CD4-positive, CD25-positive, alpha-beta regulatory T cell (primary cell): ENCODE measurements around the gene FLNB. TPM values are rescaled to one million over a fixed set of nuclear protein-coding genes. Genes with fewer than 3 reads are reported as not detected.

ENCODE experiments used
- ATAC-seq, 2 donors: fragments of 150-1000 bp; cut with Tn5 transposase; one replicate each; pipeline ENCODE4 v1.10.0; 2021; ENCODE audit warnings: low read depth in 2 of 2, moderate number of reproducible peaks in 2 of 2, moderate library complexity in 1 of 2
- DNase-seq, 3 donors: peaks; one replicate each; pipeline versions ENCODE4 v3.0.0 to v3.0.0-alpha.2; 2012 to 2022; ENCODE audit warnings: mixed read lengths in 1 of 3
- H3K27ac ChIP-seq: one replicate; pipeline ENCODE4 v1.7.0; 2013; ENCODE audit warnings: mild to moderate bottlenecking, low read length; ENCODE audit not compliant: insufficient read depth, poor library complexity, severe bottlenecking
- H3K27me3 ChIP-seq: one replicate; pipeline ENCODE4 v1.7.0; 2013; ENCODE audit warnings: low read length; ENCODE audit not compliant: control insufficient read depth, insufficient read depth
- H3K36me3 ChIP-seq: one replicate; pipeline ENCODE4 v1.7.0; 2013; ENCODE audit warnings: mild to moderate bottlenecking, low read length, moderate library complexity; ENCODE audit not compliant: control insufficient read depth, insufficient read depth
- H3K4me1 ChIP-seq: 2 replicates; pipeline ENCODE4 v1.7.0; 2013; ENCODE audit warnings: mild to moderate bottlenecking, low read length; ENCODE audit not compliant: insufficient read depth, control insufficient read depth, poor library complexity, severe bottlenecking
- H3K4me3 ChIP-seq: one replicate; pipeline ENCODE4 v1.7.0; 2013; ENCODE audit warnings: low read depth, mild to moderate bottlenecking, low read length, moderate library complexity
- H3K9me3 ChIP-seq, 2 experiments: 1 replicate in 1 of 2; 2 replicates in 1 of 2; pipeline ENCODE4 v1.7.0; 2013; ENCODE audit warnings: low read length in 2 of 2, mild to moderate bottlenecking in 1 of 2, moderate library complexity in 1 of 2; ENCODE audit not compliant: control insufficient read depth in 2 of 2
- H3K27ac Mint-ChIP-seq, 3 donors: one replicate each; pipeline ENCODE4 v1.8.0; 2020 to 2022; ENCODE audit warnings: mild to moderate bottlenecking in 3 of 3, mixed read lengths in 3 of 3, moderate library complexity in 2 of 3
- H3K27me3 Mint-ChIP-seq: one replicate; pipeline ENCODE4 v1.8.0; 2022; ENCODE audit warnings: mild to moderate bottlenecking, mixed read lengths
- H3K36me3 Mint-ChIP-seq: one replicate; pipeline ENCODE4 v1.8.0; 2020; ENCODE audit warnings: mixed read lengths
- H3K4me1 Mint-ChIP-seq, 4 donors: one replicate each; pipeline ENCODE4 v1.8.0; 2020 to 2022; ENCODE audit warnings: mixed read lengths in 4 of 4, mild to moderate bottlenecking in 1 of 4
- H3K4me3 Mint-ChIP-seq, 4 donors: one replicate each; pipeline ENCODE4 v1.8.0; 2020 to 2022; ENCODE audit warnings: mild to moderate bottlenecking in 4 of 4, mixed read lengths in 4 of 4, moderate library complexity in 3 of 4
- H3K9me3 Mint-ChIP-seq, 7 donors: one replicate each; pipeline ENCODE4 v1.8.0; 2020 to 2022; ENCODE audit warnings: mixed read lengths in 7 of 7, mild to moderate bottlenecking in 3 of 7, moderate library complexity in 2 of 7
- polyA plus RNA-seq, 4 donors: library from polyadenylated mRNA; unstranded; fragments of 300-500 nt; fragmentation: Illumina TruSeq; gene quantifications; one replicate each; pipeline ENCODE4 v1.2.3, GENCODE V29; 2021
- total RNA-seq: library from RNA; stranded (reverse); gene quantifications from one replicate; pipeline ENCODE4 v1.2.3, GENCODE V29; 2022

FLNB gene
- total and polyA plus RNA-seq, 5 donors from 2014 or later: 8.9 to 40.8 (median 14.5) TPM

DNA sequence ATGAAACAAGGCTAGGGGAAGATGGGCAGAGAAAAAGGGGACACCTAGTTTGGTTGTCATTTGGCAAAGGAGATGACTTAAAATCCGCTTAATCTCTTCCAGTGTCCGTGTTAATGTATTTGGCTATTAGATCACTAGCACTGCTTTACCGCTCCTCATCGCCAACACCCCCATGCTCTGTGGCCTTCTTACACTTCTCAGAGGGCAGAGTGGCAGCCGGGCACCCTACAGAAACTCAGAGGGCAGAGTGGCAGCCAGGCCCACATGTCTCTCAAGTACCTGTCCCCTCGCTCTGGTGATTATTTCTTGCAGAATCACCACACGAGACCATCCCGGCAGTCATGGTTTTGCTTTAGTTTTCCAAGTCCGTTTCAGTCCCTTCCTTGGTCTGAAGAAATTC is 162.9 kb downstream of the FLNB start:
- no peak overlapping the region for H3K4me3 Mint-ChIP-seq
- Histone ChIP-seq H3K27ac (no peak overlapping the region), H3K36me3 (peaks cover 2% of the 10 kb centered on the region), H3K4me3 (no peak overlapping the region), H3K9me3 (no peaks in the 10 kb centered on the region), H3K27me3 (no peaks in the 10 kb centered on the region), H3K4me1 (no peaks in the 10 kb centered on the region)
- ATAC-seq (no peak), DNase-seq (no peak)
- peaks cover 18% of the 10 kb centered on the region for H3K36me3 Mint-ChIP-seq
- no peaks in the 10 kb centered on the region for H3K4me1 Mint-ChIP-seq
- H3K27ac Mint-ChIP-seq: peak overlapping the region in 2 of 3 donors; percentile 57 to 76
- no peaks in the 10 kb centered on the region for H3K9me3 Mint-ChIP-seq
- H3K27me3 Mint-ChIP-seq: peaks cover 2% of the 10 kb centered on the region

DNA sequence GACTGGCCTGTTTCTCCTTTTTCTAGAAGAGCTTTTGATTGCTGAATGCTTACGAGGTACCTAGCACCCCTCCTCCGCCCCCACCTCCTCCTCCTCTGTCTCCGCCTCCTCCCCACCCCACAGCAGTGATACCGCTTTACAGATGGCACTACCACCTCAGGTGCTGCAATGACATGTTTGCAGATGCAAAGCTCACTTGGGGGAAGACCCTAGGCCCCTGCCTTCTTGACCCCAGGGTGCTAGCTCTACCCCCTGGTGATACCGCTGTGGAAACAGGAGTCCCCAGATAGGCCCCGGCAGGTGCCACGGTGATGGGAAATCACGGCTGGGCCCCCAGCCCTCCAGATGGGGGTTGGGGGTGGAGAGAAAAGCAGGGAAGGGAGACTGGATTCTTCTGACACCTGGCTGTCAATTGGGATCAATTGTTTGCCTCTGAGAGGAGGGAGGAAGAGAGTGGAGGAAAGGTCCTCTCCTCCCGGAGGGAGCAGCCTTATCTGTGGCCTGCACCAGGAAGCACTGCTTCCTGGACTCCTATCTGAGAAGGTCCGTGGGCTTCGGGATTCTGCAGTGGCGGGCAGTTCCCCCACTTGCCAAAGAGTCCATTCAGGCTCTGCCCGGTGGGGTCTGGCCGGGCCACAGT is 164.9 kb downstream of the FLNB start:
- Histone ChIP-seq H3K9me3 (no peaks in the 10 kb centered on the region), H3K4me3 (no peak overlapping the region), H3K27me3 (no peaks in the 10 kb centered on the region), H3K4me1 (peaks cover 9% of the 10 kb centered on the region), H3K27ac (no peak overlapping the region), H3K36me3 (no peaks in the 10 kb centered on the region)
- Mint-ChIP-seq H3K36me3 (peaks cover 17% of the 10 kb centered on the region), H3K4me1 (peaks cover 0 to 5% (median 1%) of the 10 kb centered on the region in 4 donors), H3K27ac (no peak overlapping the region), H3K4me3 (no peak overlapping the region), H3K9me3 (no peaks in the 10 kb centered on the region), H3K27me3 (peaks cover 8% of the 10 kb centered on the region)
- DNase-seq (no peak), ATAC-seq (no peak)

DNA sequence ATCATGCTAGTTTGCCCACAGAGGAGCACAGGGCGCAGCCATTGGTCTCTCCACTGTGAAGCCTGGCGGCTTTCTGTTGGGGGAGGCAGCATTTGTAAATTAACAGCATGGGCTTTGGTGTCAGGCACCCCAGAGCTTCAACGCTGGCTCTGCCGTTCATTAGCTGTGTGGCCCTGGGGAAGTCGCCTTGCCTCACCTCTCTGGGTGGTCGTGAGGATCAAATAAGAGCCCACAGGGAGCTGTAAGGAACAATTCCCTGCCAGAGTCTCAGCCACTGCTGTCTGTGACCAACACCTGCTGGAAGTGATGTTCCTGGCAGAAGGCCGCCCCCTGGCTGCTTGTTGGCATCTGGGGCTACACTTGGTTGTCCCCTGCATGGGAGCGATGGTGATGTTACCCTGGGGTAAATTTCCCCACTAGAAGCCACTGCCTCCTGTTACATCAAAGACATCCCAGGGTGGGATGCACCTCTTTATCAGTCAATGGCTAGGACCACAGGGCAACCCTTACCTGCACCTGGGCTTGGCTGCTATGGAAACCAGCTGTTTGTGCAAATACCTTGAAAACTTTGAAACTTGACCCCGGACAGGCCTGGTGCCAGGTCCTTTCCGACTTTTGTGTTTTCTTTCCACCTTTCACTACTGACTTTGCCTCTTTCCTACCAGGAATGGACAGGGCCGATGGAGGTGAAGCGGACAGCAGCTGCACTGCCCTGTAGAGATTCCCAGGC is 165.6 kb downstream of the FLNB start:
- Histone ChIP-seq H3K36me3 (no peaks in the 10 kb centered on the region), H3K27me3 (no peaks in the 10 kb centered on the region), H3K4me1 (peaks cover 11% of the 10 kb centered on the region), H3K4me3 (no peak overlapping the region), H3K27ac (no peak overlapping the region), H3K9me3 (no peaks in the 10 kb centered on the region)
- DNase-seq (peak; percentile 8 to 50 (median 45)), ATAC-seq (no peak)
- Mint-ChIP-seq H3K4me1 (peaks cover 0 to 12% (median 6%) of the 10 kb centered on the region in 4 donors), H3K9me3 (no peaks in the 10 kb centered on the region), H3K27ac (no peak overlapping the region), H3K36me3 (peaks cover 10% of the 10 kb centered on the region), H3K4me3 (no peak overlapping the region), H3K27me3 (peaks cover 8% of the 10 kb centered on the region)

GRCh38 chr3:58175187-58175436 is 166.9 kb downstream of the FLNB start:
- DNase-seq: no peak
- no peaks in the 10 kb centered on the region for H3K9me3 Mint-ChIP-seq

GRCh38 chr3:58175437-58176184 is 167.4 kb downstream of the FLNB start:
- Histone ChIP-seq H3K9me3 (no peaks in the 10 kb centered on the region), H3K36me3 (no peaks in the 10 kb centered on the region), H3K4me1 (peaks cover 11% of the 10 kb centered on the region), H3K4me3 (no peak overlapping the region), H3K27me3 (no peaks in the 10 kb centered on the region), H3K27ac (no peak overlapping the region)
- no peak for ATAC-seq
- Mint-ChIP-seq H3K4me3 (peak overlapping the region in 1 of 4 donors; percentile 43), H3K9me3 (no peaks in the 10 kb centered on the region), H3K4me1 (peaks cover 0 to 13% (median 6%) of the 10 kb centered on the region in 4 donors), H3K27me3 (peaks cover 10% of the 10 kb centered on the region), H3K36me3 (peaks cover under 1% of the 10 kb centered on the region), H3K27ac (peak overlapping the region in 1 of 3 donors; percentile 44)
- no peak for DNase-seq

More at GRCh38 chr3:58175187-58175436, 166.9 kb downstream of the FLNB start:
- Histone ChIP-seq H3K4me1 (peaks cover 11% of the 10 kb centered on the region), H3K36me3 (no peaks in the 10 kb centered on the region), H3K27ac (no peak overlapping the region), H3K27me3 (no peaks in the 10 kb centered on the region), H3K4me3 (no peak overlapping the region), H3K9me3 (no peaks in the 10 kb centered on the region)
- Mint-ChIP-seq H3K4me1 (peaks cover 0 to 13% (median 6%) of the 10 kb centered on the region in 4 donors), H3K4me3 (no peak overlapping the region), H3K27me3 (peaks cover 8% of the 10 kb centered on the region), H3K27ac (peak overlapping the region in 1 of 3 donors; percentile 44), H3K36me3 (peaks cover 4% of the 10 kb centered on the region)
- ATAC-seq: no peak

DNA sequence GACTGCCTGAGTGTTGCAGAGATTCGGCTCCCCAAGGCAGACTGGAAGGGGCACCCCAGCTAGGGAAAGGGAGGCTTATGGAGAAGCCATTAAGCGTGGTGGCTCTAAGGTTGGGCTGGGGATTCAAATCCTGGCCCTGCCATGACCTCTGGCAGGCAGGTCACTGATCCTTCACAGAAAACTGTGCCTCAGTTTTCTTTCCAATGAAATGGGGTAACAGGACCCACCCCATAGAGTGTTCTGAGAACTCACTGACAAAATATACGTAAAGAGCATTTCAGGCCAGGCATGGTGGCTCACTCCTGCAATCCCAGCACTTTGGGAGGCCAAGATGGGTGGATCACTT is 167.9 kb downstream of the FLNB start:
- no peak for DNase-seq
- Mint-ChIP-seq H3K4me3 (peak overlapping the region in 1 of 4 donors; percentile 43), H3K4me1 (peaks cover 0 to 13% (median 6%) of the 10 kb centered on the region in 4 donors)

GRCh38 chr3:58176827-58177489 is 168.7 kb downstream of the FLNB start:
- H3K9me3 Mint-ChIP-seq: no peaks in the 10 kb centered on the region
- Histone ChIP-seq H3K9me3 (no peaks in the 10 kb centered on the region), H3K4me1 (peaks cover 11% of the 10 kb centered on the region), H3K36me3 (no peaks in the 10 kb centered on the region), H3K27ac (no peak overlapping the region), H3K27me3 (no peaks in the 10 kb centered on the region), H3K4me3 (no peak overlapping the region)
- DNase-seq: no peak
- H3K4me1 Mint-ChIP-seq: peaks cover 0 to 13% (median 6%) of the 10 kb centered on the region in 4 donors
- H3K36me3 Mint-ChIP-seq: no peaks in the 10 kb centered on the region
- H3K27me3 Mint-ChIP-seq: peaks cover 11% of the 10 kb centered on the region
- peak overlapping the region in 1 of 3 donors; percentile 91 for H3K27ac Mint-ChIP-seq
- H3K4me3 Mint-ChIP-seq: peak overlapping the region in 2 of 4 donors; percentile 19 to 43
- no peak for ATAC-seq

More for the DNA sequence above, 167.9 kb downstream of the FLNB start:
- ATAC-seq: no peak
- Histone ChIP-seq H3K9me3 (no peaks in the 10 kb centered on the region), H3K4me3 (no peak overlapping the region), H3K27ac (no peak overlapping the region), H3K4me1 (peaks cover 11% of the 10 kb centered on the region), H3K36me3 (no peaks in the 10 kb centered on the region), H3K27me3 (no peaks in the 10 kb centered on the region)
- no peak overlapping the region for H3K27ac Mint-ChIP-seq
- peaks cover 11% of the 10 kb centered on the region for H3K27me3 Mint-ChIP-seq
- no peaks in the 10 kb centered on the region for H3K36me3 Mint-ChIP-seq
- H3K9me3 Mint-ChIP-seq: no peaks in the 10 kb centered on the region
